Neural cell (in vitro differentiated cells): ENCODE measurements around the gene VSTM5. TPM values are rescaled to one million over a fixed set of nuclear protein-coding genes. Genes with fewer than 3 reads are reported as not detected.
A peak's percentile ranks its signal among the peaks of the same experiment; 100 is the strongest.

Source experiments
- H2AFZ ChIP-seq: fragments of 200-600, 300-800 bp; sonication (generic), shearing (Covaris generic); 2 replicates; pipeline ENCODE4 v1.6.0; 2014; ENCODE audit warnings: low read depth, mild to moderate bottlenecking, antibody characterized with exemption, low read length, moderate library complexity
- H3F3A ChIP-seq: fragments of 200-600 bp; shearing (Covaris generic); 2 replicates; pipeline ENCODE4 v1.6.1; 2016; ENCODE audit warnings: mild to moderate bottlenecking, moderate library complexity, mixed read lengths, antibody characterized with exemption, low read length; ENCODE audit not compliant: insufficient read depth, poor library complexity, severe bottlenecking
- H3K27ac ChIP-seq: fragments of 200-600, 300-800 bp; sonication (generic), shearing (Covaris generic); 2 replicates; pipeline ENCODE4 v1.5.1; 2014; ENCODE audit warnings: mild to moderate bottlenecking, low read length, moderate library complexity
- H3K27me3 ChIP-seq: fragments of 300-800, 200-600 bp; sonication (generic), shearing (Covaris generic); 2 replicates; pipeline ENCODE4 v1.6.0; 2014; ENCODE audit warnings: mild to moderate bottlenecking, low read depth, low read length, moderate library complexity; ENCODE audit not compliant: insufficient read depth
- H3K36me3 ChIP-seq: fragments of 300-800, 200-600 bp; sonication (generic), shearing (Covaris generic); 2 replicates; pipeline ENCODE4 v1.5.1; 2014; ENCODE audit warnings: mild to moderate bottlenecking, antibody characterized with exemption, low read length, moderate library complexity; ENCODE audit not compliant: insufficient read depth
- H3K4me2 ChIP-seq: fragments of 300-800, 200-600 bp; sonication (generic), shearing (Covaris generic); 2 replicates; pipeline ENCODE4 v1.6.0; 2014; ENCODE audit warnings: mild to moderate bottlenecking, low read length
- H3K4me3 ChIP-seq: fragments of 300-800, 200-600 bp; sonication (generic), shearing (Covaris generic); 2 replicates; pipeline ENCODE4 v1.5.1; 2014; ENCODE audit warnings: mild to moderate bottlenecking, low read length, moderate library complexity
- H3K79me2 ChIP-seq: fragments of 200-600 bp; shearing (Covaris generic); replicated peaks from 2 replicates; pipeline ENCODE4 v1.6.0; 2014; ENCODE audit warnings: mild to moderate bottlenecking, low read length, moderate library complexity; ENCODE audit not compliant: insufficient read depth
- H3K9ac ChIP-seq: fragments of 300-800, 200-600 bp; sonication (generic), shearing (Covaris generic); 2 replicates; pipeline ENCODE4 v1.6.1; 2016; ENCODE audit warnings: mild to moderate bottlenecking, low read length, mixed read lengths
- H3K9me2 ChIP-seq: fragments of 200-600 bp; shearing (Covaris generic); 2 replicates; pipeline ENCODE4 v1.6.1; 2016; ENCODE audit warnings: mild to moderate bottlenecking, low read length, mixed read lengths; ENCODE audit not compliant: insufficient read depth
- H3K9me3 ChIP-seq: fragments of 200-600, 300-800 bp; sonication (generic), shearing (Covaris generic); 2 replicates; pipeline ENCODE4 v1.6.1; 2016; ENCODE audit warnings: mild to moderate bottlenecking, mixed run types, low read length, moderate library complexity, mixed read lengths
- H4K20me1 ChIP-seq: fragments of 200-600 bp; shearing (Covaris generic); 2 replicates; pipeline ENCODE4 v1.6.1; 2016; ENCODE audit warnings: mild to moderate bottlenecking, mixed run types; ENCODE audit not compliant: insufficient read depth
- EP300 ChIP-seq: fragments of 450-650 bp; conservative IDR thresholded peaks from 2 replicates; pipeline ENCODE4 v1.6.1; 2014; ENCODE audit warnings: antibody characterized with exemption, mild to moderate bottlenecking, moderate library complexity; ENCODE audit not compliant: poor library complexity, severe bottlenecking
- EZH2 ChIP-seq: fragments of 200-600, 300-800 bp; shearing (Covaris generic), sonication (generic); IDR thresholded peaks from 2 replicates; pipeline ENCODE4 v1.6.1; 2014; ENCODE audit warnings: antibody characterized with exemption, low read length, borderline replicate concordance, mild to moderate bottlenecking; ENCODE audit not compliant: insufficient read depth, poor library complexity, severe bottlenecking
- MXI1 ChIP-seq: fragments of 450-650 bp; conservative IDR thresholded peaks from 2 replicates; pipeline ENCODE4 v1.6.1; 2014; ENCODE audit warnings: antibody characterized with exemption, mild to moderate bottlenecking; ENCODE audit not compliant: poor library complexity, severe bottlenecking
- POLR2AphosphoS5 ChIP-seq: IDR thresholded peaks from 2 replicates; pipeline ENCODE4 v1.6.1; 2012
- RAD21 ChIP-seq: fragments of 450-650 bp; conservative IDR thresholded peaks from 2 replicates; pipeline ENCODE4 v1.6.1; 2014; ENCODE audit warnings: antibody characterized with exemption, mild to moderate bottlenecking, moderate library complexity
- TAF1 ChIP-seq: IDR thresholded peaks from 2 replicates; pipeline ENCODE4 v1.6.1; 2012; ENCODE audit warnings: low read depth
- polyA plus RNA-seq: library from polyadenylated mRNA; depleted of rRNA; stranded (reverse); fragments of >200 nt; gene quantifications from 2 replicates; pipeline ENCODE4 v1.2.3, GENCODE V29; 2014
- TF ChIP-seq, protein P1 (sequence below): IDR thresholded peaks from 2 replicates; pipeline ENCODE4 v1.6.1; 2012; ENCODE audit warnings: borderline replicate concordance
- TF ChIP-seq, protein P2 (sequence below): fragments of 450-650 bp; IDR thresholded peaks from 2 replicates; pipeline ENCODE4 v1.5.1; 2014; ENCODE audit warnings: antibody characterized with exemption, mild to moderate bottlenecking, moderate library complexity; ENCODE audit not compliant: poor library complexity, severe bottlenecking

VSTM5 gene
- polyA plus RNA-seq, 1 donor from 2014 or later, result not detected

DNA sequence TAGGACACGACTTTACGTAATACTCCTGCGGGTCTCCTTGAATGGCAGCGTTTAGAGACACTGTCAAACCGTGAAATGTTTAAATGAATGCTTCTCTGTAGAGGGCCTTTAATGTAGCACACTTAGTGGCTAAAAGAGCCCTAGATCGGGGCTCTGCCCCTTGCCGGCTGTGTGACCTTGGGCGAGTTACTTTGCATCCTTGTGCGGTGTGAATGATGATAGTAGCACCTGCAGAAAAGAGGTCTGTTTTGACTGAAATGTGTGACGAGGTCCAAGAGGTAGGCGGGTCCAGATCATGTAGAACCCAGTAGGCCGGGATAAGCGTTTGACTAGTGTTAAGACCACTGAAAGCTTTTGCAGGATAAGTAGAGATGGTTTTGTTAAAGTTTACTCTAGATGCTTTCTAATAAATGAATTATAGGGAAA is 65.5 kb downstream of the VSTM5 start:
- H3K4me3 ChIP-seq, result peak overlapping the region; percentile 74
- peak overlapping the region; percentile 99 for H3K9ac ChIP-seq
- H3K27ac ChIP-seq, result peak overlapping the region; percentile 97
- no peaks in the 10 kb centered on the region for H3K36me3 ChIP-seq
- H3K79me2 ChIP-seq, result peaks cover 60% of the 10 kb centered on the region
- H3F3A ChIP-seq, result peaks cover 4% of the 10 kb centered on the region
- no peaks in the 10 kb centered on the region for H3K9me3 ChIP-seq
- TF ChIP-seq TAF1, result no peak
- peaks cover 21% of the 10 kb centered on the region for H4K20me1 ChIP-seq
- peak overlapping the region; percentile 97 for H2AFZ ChIP-seq
- peak overlapping the region; percentile 98 for H3K4me2 ChIP-seq
- no peaks in the 10 kb centered on the region for H3K27me3 ChIP-seq
- H3K9me2 ChIP-seq, result no peaks in the 10 kb centered on the region

- Histone ChIP-seq H3K36me3 (no peaks in the 10 kb centered on the region), H3F3A (peaks cover 4% of the 10 kb centered on the region), H2AFZ (peak within 1 kb of the TSS; percentile 97), H3K9me3 (no peaks in the 10 kb centered on the region), H3K9ac (peak within 1 kb of the TSS; percentile 99), H3K27me3 (no peaks in the 10 kb centered on the region), H3K4me3 (peak within 1 kb of the TSS; percentile 74), H3K27ac (peak within 1 kb of the TSS; percentile 97), H3K9me2 (no peaks in the 10 kb centered on the region), H3K79me2 (peaks cover 54% of the 10 kb centered on the region), H4K20me1 (peaks cover 19% of the 10 kb centered on the region), H3K4me2 (peak within 1 kb of the TSS; percentile 98)
- TF ChIP-seq MXI1 (peak; percentile 84), TAF1 (peak; percentile 73), EZH2 (no peak), EP300 (no peak), RAD21 (peak; percentile 9), POLR2AphosphoS5 (peak; percentile 99)
- TF ChIP-seq, protein P1, sequence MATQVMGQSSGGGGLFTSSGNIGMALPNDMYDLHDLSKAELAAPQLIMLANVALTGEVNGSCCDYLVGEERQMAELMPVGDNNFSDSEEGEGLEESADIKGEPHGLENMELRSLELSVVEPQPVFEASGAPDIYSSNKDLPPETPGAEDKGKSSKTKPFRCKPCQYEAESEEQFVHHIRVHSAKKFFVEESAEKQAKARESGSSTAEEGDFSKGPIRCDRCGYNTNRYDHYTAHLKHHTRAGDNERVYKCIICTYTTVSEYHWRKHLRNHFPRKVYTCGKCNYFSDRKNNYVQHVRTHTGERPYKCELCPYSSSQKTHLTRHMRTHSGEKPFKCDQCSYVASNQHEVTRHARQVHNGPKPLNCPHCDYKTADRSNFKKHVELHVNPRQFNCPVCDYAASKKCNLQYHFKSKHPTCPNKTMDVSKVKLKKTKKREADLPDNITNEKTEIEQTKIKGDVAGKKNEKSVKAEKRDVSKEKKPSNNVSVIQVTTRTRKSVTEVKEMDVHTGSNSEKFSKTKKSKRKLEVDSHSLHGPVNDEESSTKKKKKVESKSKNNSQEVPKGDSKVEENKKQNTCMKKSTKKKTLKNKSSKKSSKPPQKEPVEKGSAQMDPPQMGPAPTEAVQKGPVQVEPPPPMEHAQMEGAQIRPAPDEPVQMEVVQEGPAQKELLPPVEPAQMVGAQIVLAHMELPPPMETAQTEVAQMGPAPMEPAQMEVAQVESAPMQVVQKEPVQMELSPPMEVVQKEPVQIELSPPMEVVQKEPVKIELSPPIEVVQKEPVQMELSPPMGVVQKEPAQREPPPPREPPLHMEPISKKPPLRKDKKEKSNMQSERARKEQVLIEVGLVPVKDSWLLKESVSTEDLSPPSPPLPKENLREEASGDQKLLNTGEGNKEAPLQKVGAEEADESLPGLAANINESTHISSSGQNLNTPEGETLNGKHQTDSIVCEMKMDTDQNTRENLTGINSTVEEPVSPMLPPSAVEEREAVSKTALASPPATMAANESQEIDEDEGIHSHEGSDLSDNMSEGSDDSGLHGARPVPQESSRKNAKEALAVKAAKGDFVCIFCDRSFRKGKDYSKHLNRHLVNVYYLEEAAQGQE, result peak; percentile 94
- TF ChIP-seq, protein P2, sequence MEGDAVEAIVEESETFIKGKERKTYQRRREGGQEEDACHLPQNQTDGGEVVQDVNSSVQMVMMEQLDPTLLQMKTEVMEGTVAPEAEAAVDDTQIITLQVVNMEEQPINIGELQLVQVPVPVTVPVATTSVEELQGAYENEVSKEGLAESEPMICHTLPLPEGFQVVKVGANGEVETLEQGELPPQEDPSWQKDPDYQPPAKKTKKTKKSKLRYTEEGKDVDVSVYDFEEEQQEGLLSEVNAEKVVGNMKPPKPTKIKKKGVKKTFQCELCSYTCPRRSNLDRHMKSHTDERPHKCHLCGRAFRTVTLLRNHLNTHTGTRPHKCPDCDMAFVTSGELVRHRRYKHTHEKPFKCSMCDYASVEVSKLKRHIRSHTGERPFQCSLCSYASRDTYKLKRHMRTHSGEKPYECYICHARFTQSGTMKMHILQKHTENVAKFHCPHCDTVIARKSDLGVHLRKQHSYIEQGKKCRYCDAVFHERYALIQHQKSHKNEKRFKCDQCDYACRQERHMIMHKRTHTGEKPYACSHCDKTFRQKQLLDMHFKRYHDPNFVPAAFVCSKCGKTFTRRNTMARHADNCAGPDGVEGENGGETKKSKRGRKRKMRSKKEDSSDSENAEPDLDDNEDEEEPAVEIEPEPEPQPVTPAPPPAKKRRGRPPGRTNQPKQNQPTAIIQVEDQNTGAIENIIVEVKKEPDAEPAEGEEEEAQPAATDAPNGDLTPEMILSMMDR, result peak; percentile 58
These were observed 66.1 kb downstream of the VSTM5 start, which contains the start of gene MED17 for GRCh38 chr11:93784145-93784934. Gene MED17 (plus strand): TSS chr11:93784282. CDS start chr11:93784514, 232 bp downstream.
